CMK (cell line): ENCODE results near the gene ZNF780B.
"Not testable (repeated sequence)": the region's sequence is repeated elsewhere in the genome, so short reads cannot be mapped to it uniquely, and the experiment has no call there.

Source experiments
- DNase-seq: peaks from one replicate; pipeline ENCODE4 v3.0.0-alpha.2; 2010; ENCODE audit warnings: low read depth

ZNF780B gene

DNA sequence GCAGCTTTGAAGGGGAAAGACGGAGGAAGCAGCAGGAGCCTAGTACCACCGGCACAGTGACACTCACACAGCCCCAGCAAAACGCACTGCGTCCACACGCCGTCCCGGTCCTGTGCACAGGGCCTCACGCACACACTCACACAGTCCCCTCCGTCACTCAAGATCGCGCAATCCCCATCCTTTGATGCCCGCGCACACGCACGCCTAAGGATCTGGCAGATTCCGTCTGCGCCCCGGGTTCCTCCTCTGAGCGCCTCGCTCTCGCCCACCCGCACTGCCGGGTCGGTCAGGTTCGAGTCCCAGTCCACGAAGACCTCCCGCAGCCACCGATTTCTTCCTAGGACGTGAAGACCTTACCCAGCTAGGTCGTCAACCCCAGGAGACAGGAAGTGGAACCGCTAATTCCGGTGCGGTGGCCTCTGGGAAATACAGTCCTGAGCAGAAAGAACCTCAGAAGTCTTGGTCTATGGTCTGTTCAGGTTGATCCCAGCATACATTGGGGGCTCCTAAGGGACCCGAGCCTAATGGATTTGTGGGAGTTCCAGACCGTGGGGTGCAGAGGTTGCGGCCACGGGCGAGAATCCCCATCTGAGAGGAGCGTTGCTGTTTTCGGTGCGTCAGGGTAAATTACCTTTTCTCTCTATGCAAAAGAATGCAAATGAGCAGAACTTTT is at the start of gene ZNF780B:
Gene ZNF780B (minus strand): TSS at position 400 of the 673 bp plus-strand sequence. CDS start 5,899 bp downstream, outside the sequence.
- peak; percentile 59 for DNase-seq

DNA sequence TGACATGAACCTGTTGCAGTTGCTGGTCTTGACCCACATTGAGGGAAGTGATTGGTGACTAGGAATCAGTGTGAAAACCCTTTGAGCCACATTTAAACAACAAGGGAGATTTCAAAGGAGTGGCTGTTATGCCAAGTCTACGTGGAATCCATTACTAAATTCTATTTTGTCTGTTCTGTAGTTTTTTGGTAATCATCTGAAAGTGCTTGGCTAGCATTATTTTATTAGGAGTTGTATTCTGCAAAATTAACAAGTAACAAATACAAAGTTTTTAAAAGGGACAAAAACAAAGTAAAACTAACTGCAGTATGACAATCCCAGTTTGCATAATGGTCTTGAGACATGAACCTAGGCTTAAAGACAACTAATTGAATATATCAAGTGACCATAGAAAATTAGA is 48.7 kb upstream of the ZNF780B start:
- DNase-seq, result no peak

DNA sequence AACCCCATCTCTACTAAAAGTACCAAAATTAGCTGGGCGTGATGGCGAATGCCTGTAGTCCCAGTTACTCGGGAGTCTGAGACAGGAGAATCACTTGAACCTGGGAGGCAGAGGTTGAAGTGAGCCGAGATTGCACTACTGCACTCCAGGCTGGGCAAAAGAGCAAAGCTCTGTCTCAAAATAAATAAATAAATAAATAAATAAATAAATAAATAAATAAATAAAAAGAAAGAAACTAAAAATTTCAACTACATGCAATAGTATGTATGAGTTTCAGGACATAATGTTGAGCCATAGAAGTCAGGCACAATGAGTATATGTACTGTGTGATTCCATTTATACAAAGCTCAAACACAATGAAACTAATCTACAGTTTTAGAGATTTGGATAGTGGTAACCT is 47.6 kb upstream of the ZNF780B start:
- DNase-seq, result no peak

DNA sequence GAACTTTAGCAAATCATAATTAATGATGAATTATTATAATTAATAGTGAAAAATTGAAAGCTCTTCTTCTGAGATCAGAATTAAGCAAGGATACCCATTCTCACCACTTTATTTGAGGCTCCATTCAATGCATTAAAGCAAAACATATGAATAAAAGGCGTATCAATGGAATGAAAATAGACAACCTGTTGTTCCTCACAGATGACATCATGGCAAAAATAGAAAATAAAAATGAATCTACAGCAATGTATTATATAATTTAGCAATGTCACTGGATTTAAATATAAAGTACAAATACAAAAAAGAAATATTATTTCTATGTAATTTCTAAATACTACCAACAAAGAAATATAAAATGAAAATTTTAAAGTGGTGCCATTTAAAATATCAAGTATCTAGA is 45.8 kb upstream of the ZNF780B start:
- DNase-seq, result no peak

DNA sequence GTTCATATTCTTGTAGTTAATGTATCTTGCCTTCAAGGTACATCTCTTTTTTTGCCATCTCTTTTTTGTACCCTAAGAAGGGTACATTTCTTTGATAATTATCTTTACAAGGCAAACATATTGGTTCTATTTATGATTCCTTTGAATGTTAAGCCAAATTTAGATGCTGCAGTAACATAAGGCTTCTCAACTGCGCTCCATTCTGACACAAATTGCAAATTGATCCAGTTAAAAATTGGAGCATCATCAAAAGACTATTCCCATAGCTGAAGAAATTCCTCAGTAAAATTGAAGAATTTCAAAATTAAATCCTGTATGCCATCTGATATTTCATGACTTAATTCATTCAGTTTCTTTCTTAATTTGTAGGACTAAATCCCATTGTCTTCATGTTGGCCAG is 37.4 kb upstream of the ZNF780B start:
- DNase-seq, result no peak

DNA sequence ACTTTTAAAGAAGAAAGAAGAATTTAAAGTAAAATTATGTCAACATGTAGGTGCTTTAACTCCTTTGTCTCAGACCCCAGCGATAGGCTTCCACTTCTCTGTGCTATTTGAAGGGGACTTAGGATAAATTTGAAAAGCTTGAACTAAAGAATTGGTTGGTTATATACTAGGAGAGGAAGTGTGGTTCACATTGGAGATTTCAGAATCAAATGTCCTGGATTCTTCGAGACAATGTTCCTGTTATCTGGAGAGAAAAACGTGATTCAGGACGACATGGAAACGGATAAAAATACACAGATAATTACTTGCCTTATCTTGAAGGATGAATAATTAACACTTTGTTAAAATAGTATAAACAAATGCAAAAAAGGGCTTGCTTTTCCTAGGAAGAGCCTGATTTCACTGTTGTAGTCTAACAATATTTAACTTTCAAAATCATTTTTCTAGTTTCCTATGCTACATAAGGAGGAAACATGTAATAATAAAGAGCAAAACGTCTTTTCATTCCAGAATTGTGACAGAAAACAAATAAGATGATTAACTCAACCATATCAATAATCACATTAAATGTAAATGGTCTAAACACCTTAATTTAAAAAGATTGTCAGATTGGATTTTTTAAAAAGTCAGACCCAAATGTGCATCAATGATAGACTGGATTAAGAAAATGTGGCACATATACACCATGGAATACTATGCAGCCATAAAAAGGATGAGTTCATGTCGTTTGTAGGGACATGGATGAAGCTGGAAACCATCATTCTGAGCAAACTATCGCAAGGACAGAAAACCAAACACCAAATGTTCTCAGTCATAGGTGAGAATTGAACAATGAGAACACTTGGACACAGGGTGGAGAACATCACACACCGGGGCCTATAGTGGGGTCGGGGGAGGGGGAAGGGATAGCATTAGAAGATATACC is 35.4 kb upstream of the ZNF780B start:
- no peak for DNase-seq

DNA sequence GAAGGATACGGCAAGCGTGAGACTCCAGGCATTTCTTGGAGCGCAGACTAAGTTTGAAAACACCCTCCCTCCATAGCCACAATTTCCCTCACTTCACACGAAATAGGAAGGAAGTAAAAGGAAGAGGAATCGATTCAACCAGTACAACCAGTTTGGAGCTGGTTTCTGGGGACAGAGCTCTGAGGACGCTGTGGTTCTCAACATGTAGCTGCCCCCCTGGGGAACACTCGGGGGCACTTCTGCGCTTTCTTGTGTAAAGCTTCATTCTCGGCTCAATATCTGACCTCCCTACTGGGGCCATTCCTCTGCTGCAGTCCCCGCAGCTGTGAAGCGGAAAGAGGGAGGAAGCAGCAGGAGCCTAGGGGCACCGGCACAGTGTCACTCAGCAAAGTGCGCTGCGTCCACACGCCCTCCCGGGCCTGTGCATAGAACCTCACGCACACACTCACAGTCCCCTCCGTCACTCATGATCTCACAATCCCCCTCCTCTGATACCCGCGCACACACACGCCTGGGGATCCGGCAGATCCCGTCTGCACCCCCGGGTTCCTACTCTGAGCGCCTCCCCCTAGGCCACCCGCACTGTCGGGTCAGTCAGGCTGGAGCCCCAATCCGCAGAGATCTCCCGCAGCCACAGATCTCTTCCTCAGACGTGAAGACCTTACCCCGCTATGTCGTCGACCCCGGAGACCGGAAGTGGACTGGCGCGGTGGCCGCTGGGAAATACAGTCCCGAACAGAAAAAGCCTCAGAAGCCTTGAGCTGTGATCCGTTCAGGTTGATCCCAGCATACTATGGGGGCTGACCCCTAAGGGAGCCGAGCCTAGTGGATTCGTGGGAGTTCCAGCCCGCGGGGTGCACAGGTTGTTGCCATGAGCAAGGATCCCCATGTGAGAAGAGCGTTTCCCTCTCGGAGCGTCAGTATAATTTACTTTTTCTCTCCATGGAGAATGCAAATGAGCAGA is 34.5 kb upstream of the ZNF780B start, which contains the start of gene ZNF780A:
Gene ZNF780A (minus strand): TSS at position 703 of the 964 bp plus-strand sequence. CDS start 6,190 bp downstream, outside the sequence.
- DNase-seq, result peak; percentile 79

DNA sequence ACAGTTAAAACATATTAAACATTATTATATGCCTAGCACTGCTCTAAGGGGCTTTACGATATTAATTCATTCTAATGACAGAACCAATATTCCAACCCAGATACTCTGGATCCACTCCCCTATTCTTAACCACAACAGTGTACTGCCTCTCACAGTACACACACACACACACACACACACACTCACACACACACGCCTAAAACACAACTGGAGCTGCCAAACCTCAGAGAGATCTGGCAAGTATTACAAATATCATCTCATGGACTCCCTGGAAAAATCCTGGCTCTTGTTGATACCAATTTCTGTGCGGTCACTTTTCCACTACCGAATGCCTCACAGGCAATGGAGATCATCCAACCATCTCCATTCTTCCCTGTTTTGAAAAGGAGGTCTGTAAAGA is 33.4 kb upstream of the ZNF780B start:
- DNase-seq, result no peak

DNA sequence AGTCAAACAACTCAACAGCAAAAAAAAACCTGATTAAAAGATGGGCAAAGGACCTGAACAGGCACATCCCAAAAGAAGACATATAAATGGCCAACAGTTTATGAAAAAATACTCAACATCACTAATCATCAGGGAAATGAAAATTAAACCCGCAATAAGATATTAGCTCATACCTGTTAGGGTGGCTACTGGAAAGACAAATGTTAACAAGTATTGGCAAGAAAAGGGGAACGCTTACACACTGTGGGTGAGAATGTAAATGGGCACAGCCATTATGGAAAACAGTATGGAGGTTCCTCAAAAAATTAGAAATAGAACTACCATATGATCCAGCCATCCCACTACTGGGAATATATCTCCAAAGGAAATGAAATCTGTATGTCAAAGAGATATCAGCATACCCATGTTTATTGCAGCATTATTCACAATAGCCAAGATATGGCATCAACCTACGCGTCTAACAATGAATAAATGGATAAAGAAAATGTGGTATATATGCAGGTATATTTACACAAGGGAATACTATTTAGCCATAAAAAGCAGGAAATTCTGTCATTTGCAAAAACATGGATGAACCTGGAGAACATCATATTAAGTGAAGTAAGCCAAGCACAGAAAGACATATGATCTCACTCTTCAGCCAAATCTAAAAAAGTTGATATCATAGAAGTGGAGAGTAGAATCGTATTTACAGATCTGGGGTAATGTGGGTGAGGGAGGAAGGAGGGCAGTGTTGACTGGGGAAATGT is 32.4 kb upstream of the ZNF780B start:
- DNase-seq, result no peak

DNA sequence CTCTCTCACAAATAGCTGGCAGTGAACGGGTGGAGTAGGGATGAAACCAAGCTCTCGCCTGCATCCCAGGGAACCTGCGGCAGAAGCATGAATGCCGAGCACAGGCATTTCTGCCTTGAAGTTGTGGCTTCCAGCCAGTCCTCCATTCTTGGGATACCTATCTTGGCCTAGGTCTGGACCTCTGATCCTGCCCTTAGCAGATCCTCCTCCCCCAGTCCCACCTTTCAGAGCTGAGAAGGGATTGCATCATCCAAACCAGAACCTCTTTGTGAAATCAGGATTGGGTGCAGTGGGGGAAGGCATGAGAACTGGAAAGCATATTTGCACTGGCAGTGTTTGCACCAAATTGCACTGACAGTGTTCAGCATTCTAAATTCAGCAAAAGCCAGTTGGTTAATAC is 28.9 kb upstream of the ZNF780B start:
- DNase-seq, result no peak

DNA sequence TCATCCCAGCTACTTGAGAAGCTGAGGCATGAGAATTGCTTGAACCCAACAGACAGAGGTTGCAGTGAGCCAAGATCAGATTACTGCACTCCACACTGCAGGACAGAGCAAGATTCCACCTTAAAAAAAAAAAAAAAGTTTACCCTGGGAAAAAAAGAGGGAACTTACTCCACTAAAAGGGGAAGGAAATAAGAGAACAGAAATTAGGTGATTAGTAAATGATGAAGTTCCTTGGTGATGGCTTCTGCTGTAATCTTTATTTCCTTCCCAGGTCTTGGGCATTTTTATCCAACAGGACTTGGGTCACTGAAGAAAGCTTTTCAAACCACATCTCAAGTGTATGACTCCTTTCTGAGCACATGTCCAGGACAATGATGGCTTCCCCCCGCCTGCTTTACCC is 25.4 kb upstream of the ZNF780B start:
- no peak for DNase-seq

DNA sequence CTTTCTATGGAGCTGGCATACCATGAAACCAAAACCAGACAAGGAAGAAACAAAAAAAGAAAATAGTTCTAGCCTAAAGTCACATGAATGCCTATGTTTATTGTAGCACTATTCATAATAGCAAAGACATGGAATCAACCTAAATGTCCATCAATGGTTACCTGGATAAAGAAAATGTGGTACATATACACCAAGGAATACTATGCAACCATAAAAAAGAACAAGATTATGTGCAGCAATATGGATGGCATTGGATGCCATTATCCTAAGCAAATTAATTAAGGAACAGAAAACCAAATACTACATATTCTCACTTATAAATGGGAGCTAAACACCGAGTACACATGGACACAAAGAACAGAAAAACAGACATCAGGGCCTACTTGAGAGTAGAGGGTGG is 24.3 kb upstream of the ZNF780B start:
- no peak for DNase-seq

DNA sequence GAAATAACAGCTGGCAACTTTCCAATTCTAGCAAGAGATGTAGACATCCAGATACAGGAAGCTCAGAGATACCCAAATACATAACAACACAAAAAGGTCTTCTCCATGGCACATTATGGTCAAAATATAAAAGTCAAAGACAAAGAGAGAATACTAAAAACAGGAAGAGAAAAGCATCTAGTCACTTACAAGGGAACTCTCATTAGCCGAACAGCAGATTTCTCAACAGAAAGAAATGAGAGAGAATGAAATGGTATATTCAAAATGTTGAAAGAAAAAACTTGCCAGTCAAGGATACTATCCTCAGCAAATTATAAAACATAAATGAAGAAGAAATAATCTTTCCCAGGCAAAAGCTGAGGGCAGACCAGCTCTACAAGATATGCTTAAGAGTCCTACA is 22.3 kb upstream of the ZNF780B start:
- no peak for DNase-seq

DNA sequence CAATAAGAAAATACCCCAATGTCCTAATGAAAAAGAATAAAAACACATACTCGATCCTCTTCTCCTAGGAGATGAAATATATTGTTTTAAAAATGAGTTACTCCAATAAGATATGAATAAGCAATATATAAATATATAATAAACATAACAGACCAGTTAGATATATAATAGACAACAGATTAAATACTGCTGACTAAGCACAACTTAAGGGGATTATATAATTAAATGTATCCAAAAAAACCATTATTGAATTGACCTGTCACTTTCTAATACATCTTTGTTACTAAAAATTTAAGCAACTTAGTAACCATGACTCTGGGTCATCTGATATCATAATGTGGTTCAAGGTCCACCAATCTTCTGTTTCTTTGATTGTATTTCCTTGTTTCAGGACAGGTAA is 14.0 kb upstream of the ZNF780B start:
- no peak for DNase-seq

DNA sequence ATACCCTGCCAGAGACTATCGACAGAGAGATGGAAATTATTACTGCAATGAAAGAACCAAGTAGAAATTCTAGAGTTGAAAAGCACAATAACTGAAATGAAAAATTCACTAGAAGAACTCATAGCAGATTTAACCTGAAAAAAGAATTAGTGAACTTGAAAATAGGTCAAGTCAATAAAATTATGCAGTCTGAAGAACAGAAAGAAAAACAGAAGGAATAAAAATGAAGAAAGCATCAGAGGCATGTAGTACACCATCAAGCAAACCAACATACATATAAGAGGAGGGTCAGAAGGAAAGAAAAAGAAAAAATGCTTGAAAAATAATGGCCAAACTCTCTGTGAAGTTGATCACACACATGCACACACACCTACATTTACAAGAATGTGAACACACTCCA is 3.6 kb upstream of the ZNF780B start:
- no peak for DNase-seq

DNA sequence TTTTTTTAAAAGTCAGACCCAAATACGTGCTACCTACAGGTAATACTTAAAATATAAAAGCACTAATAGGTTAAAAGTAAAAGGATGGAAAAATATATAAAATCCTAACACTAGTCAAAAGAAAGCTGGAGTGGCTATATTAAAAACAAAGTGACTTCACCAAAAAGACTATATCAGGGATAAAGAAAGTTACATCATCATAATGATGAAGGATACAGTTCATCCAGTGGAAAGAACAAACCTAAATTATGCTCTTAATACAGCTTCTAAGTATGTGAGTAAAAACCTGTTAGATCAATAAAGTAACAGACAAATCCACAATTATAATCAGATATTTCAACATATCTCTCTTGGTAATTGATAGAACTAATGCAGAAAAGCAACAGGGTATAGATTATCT is 1.1 kb upstream of the ZNF780B start:
- no peak for DNase-seq

DNA sequence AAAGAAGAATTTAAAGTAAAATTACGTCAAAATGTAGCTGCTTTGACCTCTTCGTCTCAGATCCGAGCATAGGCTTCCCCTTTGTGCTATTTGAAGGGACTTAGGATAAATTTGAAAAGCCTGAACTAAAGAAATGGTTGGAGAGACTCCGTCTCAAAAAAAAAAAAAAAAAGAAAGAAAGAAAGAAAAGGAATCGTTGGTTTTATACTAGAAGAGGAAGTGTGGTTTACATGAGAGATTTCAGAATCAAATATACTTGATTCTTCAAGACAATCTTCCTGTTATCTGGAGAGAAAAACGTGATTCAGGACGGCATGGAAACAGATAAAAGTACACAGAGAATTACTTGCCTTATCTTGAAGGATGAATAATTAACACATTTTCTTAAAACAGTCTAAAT is 474 bp upstream of the ZNF780B start:
- no peak for DNase-seq

DNA sequence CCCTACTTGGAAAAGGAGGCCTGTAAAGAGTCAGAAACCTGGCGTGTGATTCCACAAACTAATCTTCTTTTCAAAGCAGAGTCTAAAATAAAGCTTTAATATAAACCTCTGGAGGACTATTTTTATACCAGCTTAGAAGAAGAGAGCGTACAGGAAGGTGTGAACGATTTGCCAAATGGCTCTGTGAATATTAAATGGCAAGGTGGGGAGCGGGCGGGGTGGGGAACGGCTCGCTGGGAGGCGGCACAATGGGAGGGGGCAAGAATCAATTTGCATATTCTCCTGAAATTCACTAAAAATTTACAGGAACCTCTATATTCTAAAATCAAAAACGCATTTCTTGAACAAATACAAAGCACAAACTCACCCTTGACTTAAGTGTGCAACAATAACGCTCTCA is 982 bp downstream of the ZNF780B start:
- DNase-seq, result no peak

DNA sequence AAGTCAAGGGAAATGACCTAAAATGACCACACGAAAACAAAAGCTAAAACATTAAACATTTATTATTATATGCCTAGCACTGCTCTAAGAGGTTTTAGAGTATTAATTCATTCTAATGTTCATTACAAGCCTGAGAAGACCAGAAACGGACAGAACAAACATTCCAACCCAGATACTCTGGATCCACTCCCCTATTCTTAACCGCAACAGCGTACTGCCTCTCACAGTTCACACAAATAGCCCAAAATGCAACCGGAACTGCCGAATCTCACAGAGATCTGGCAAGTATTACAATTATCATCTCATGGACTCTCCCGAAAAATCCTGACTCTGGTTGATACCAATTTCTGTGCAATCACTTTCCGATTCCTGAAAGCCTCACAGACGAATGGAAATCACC is 1.4 kb downstream of the ZNF780B start:
- DNase-seq, result no peak

DNA sequence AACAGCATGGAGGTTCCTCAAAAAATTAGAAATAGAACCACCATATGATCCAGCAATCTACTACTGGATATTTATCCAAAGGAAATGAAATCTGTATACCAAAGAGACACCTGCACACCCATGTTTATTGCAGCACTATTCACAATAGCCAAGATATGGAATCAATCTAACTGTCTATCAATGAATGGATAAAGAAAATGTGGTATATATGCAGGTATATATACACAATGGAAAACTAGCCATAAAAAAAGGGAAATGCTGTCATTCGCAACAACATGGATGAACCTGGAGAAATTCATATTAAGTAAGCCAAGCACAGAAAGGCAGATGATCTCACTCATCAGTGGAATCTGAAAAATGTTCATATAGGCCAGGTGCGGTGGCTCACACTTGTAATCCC is 2.5 kb downstream of the ZNF780B start:
- no peak for DNase-seq

DNA sequence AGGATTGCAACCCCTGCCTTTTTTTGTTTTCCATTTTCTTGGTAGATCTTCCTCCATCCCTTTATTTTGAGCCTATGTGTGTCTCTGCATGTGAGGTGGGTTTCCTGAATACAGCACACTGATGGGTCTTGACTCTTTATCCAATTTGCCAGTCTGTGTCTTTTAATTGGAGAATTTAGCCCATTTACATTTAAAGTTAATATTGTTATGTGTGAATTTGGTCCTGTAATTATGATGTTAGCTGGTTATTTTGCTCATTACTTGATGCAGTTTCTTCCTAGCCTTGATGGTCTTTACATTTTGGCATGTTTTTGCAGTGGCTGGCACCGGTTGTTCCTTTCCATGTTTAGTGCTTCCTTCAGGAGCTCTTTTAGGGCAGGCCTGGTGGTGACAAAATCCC is 14.3 kb downstream of the ZNF780B start:
- not testable (repeated sequence) for DNase-seq
